ENCODE measurements around the gene ZYG11A.
A peak's percentile ranks its signal among the peaks of the same experiment; 100 is the strongest.

DNA sequence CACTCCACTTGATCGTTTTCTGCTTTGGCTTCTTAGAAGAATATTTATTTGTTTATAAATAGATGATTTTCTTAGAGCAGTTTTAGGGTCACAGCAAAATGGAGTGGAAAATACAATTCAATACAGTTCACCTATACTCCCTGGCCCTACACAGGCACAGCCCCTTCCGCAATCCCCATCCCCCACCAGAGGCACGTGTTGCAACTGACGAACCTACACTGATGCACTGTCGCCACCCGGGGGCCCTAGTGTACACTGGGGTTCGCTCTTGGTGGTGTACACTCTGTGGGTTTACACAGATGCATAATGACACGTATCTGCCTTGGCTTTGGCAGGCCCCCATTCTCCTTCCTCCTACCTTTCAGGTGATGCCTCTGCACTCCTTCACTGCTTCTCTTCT lies 71.0 kb downstream of the ZYG11A start:
- TF ChIP-seq, protein P1, sequence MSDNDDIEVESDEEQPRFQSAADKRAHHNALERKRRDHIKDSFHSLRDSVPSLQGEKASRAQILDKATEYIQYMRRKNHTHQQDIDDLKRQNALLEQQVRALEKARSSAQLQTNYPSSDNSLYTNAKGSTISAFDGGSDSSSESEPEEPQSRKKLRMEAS (IDR thresholded peaks at IDR 0.05) = no peak
- TF ChIP-seq, protein P2, sequence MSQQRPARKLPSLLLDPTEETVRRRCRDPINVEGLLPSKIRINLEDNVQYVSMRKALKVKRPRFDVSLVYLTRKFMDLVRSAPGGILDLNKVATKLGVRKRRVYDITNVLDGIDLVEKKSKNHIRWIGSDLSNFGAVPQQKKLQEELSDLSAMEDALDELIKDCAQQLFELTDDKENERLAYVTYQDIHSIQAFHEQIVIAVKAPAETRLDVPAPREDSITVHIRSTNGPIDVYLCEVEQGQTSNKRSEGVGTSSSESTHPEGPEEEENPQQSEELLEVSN (IDR thresholded peaks at IDR 0.05; ENCODE audit: borderline replicate concordance, low read depth) = no peak
- TF ChIP-seq POLR2A (IDR thresholded peaks at IDR 0.05; ENCODE audit: low read length) (no peak), CHD4 (IDR thresholded peaks at IDR 0.05; ENCODE audit: borderline replicate concordance) (no peak), ZC3H11A (IDR thresholded peaks at IDR 0.05) (no peak), RAD21 (conservative IDR thresholded peaks at IDR 0.05 in 1 of 2, IDR thresholded peaks at IDR 0.05 in 1 of 2) (0 out of 5 replicates have a peak, but pooled peaks of 1 of the 2 experiments have one; percentile 6), NPAS2 (CRISPR knock-in tag; IDR thresholded peaks at IDR 0.05; ENCODE audit: borderline replicate concordance) (no peak), KDM1A (IDR thresholded peaks at IDR 0.05; ENCODE audit: low read depth) (no peak), EHMT2 (IDR thresholded peaks at IDR 0.05; ENCODE audit: low read depth) (no peak), BHLHE40 (IDR thresholded peaks at IDR 0.05; ENCODE audit: low read depth, low read length) (no peak)
- TF ChIP-seq, protein P3, sequence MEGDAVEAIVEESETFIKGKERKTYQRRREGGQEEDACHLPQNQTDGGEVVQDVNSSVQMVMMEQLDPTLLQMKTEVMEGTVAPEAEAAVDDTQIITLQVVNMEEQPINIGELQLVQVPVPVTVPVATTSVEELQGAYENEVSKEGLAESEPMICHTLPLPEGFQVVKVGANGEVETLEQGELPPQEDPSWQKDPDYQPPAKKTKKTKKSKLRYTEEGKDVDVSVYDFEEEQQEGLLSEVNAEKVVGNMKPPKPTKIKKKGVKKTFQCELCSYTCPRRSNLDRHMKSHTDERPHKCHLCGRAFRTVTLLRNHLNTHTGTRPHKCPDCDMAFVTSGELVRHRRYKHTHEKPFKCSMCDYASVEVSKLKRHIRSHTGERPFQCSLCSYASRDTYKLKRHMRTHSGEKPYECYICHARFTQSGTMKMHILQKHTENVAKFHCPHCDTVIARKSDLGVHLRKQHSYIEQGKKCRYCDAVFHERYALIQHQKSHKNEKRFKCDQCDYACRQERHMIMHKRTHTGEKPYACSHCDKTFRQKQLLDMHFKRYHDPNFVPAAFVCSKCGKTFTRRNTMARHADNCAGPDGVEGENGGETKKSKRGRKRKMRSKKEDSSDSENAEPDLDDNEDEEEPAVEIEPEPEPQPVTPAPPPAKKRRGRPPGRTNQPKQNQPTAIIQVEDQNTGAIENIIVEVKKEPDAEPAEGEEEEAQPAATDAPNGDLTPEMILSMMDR (IDR thresholded peaks at IDR 0.05) = no peak
- TF ChIP-seq, protein P4, sequence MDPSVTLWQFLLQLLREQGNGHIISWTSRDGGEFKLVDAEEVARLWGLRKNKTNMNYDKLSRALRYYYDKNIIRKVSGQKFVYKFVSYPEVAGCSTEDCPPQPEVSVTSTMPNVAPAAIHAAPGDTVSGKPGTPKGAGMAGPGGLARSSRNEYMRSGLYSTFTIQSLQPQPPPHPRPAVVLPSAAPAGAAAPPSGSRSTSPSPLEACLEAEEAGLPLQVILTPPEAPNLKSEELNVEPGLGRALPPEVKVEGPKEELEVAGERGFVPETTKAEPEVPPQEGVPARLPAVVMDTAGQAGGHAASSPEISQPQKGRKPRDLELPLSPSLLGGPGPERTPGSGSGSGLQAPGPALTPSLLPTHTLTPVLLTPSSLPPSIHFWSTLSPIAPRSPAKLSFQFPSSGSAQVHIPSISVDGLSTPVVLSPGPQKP (IDR thresholded peaks at IDR 0.05; ENCODE audit: low read depth, low read length) = no peak
- TF ChIP-seq, protein P5, sequence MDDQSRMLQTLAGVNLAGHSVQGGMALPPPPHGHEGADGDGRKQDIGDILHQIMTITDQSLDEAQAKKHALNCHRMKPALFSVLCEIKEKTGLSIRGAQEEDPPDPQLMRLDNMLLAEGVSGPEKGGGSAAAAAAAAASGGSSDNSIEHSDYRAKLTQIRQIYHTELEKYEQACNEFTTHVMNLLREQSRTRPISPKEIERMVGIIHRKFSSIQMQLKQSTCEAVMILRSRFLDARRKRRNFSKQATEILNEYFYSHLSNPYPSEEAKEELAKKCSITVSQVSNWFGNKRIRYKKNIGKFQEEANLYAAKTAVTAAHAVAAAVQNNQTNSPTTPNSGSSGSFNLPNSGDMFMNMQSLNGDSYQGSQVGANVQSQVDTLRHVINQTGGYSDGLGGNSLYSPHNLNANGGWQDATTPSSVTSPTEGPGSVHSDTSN (IDR thresholded peaks at IDR 0.05) = no peak

Data from A549 (cell line).